HEK293 (cell line): ENCODE measurements around the gene HSPB6.

ENCODE experiments used
- CTCF ChIA-PET: fragments of 350-600 bp; formaldehyde crosslinking; extraction: SDS; loops from one replicate; lab custom pipeline; 2021; ENCODE audit warnings: antibody characterized with exemption; lab: Yijun Ruan, JAX
- POLR2A ChIA-PET: fragments of 300-600 bp; formaldehyde crosslinking; extraction: SDS; loops from one replicate; lab custom pipeline; 2020; ENCODE audit warnings: antibody characterized with exemption, inconsistent platforms; lab: Yijun Ruan, JAX
- H3K27ac ChIP-seq: fragments of 200-500 bp; sonication (Bioruptor generic); 2 replicates; pipeline ENCODE4 v1.5.1; 2014; ENCODE audit warnings: low read depth, low read length, control low read depth, inconsistent platforms; ENCODE audit errors: extremely low read depth
- H3K36me3 ChIP-seq, 2 experiments: fragments of 200-500 bp in 1 of 2; sonication (Bioruptor generic) in 1 of 2; 1 replicate in 1 of 2; 2 replicates in 1 of 2; pipeline ENCODE4 v1.5.1; 2014 to 2017; ENCODE audit warnings: inconsistent platforms in 2 of 2, low read length in 2 of 2; ENCODE audit not compliant: control insufficient read depth in 2 of 2, insufficient read depth in 1 of 2
- H3K4me1 ChIP-seq: fragments of 200-500 bp; sonication (Bioruptor generic); 2 replicates; pipeline ENCODE4 v1.5.1; 2014; ENCODE audit warnings: mild to moderate bottlenecking, low read length, inconsistent platforms; ENCODE audit not compliant: control insufficient read depth, insufficient read depth
- H3K4me3 ChIP-seq: 2 replicates; pipeline ENCODE4 v1.5.1; 2011; ENCODE audit warnings: low read depth, mild to moderate bottlenecking, control low read depth, low read length, moderate library complexity
- H3K9me3 ChIP-seq: fragments of 200-500 bp; sonication (Bioruptor generic); 2 replicates; pipeline ENCODE4 v1.5.1; 2014; ENCODE audit warnings: low read depth, low read length, inconsistent platforms; ENCODE audit not compliant: control insufficient read depth, insufficient read depth
- ELK4 ChIP-seq: IDR thresholded peaks from 2 replicates; pipeline ENCODE4 v1.6.1; 2011; ENCODE audit warnings: mild to moderate bottlenecking, low read depth, low read length, borderline replicate concordance
- GFI1B ChIP-seq: fragments of 450-650 bp; formaldehyde crosslinking; IDR thresholded peaks from 2 replicates; pipeline ENCODE4 v1.5.1; 2016; ENCODE audit warnings: missing biosample characterization, missing genetic modification characterization
- MYNN ChIP-seq: fragments of 450-650 bp; formaldehyde crosslinking; IDR thresholded peaks from 2 replicates; pipeline ENCODE4 v1.5.1; 2016; ENCODE audit warnings: missing biosample characterization, missing genetic modification characterization, borderline replicate concordance
- PRDM1 ChIP-seq: fragments of 450-650 bp; formaldehyde crosslinking; IDR thresholded peaks from 2 replicates; pipeline ENCODE4; 2016; ENCODE audit warnings: missing biosample characterization, missing genetic modification characterization
- PRDM2 ChIP-seq: fragments of 450-650 bp; formaldehyde crosslinking; IDR thresholded peaks from 2 replicates; pipeline ENCODE4 v1.5.1; 2016; ENCODE audit warnings: missing biosample characterization, missing genetic modification characterization, borderline replicate concordance
- TCF7L2 ChIP-seq: IDR thresholded peaks from 2 replicates; pipeline ENCODE4 v1.6.1; 2011; ENCODE audit warnings: low read depth, mild to moderate bottlenecking, inconsistent platforms, low read length, moderate library complexity, borderline replicate concordance
- TSHZ1 ChIP-seq: fragments of 450-650 bp; formaldehyde crosslinking; IDR thresholded peaks from 2 replicates; pipeline ENCODE4 v1.5.1; 2016; ENCODE audit warnings: missing biosample characterization, missing genetic modification characterization, borderline replicate concordance
- ZBTB26 ChIP-seq: fragments of 450-650 bp; formaldehyde crosslinking; optimal IDR thresholded peaks from 2 replicates; pipeline ENCODE3; 2016; ENCODE audit warnings: missing biosample characterization, mild to moderate bottlenecking, missing genetic modification characterization
- ZFP41 ChIP-seq: fragments of 450-650 bp; formaldehyde crosslinking; IDR thresholded peaks from 2 replicates; pipeline ENCODE4 v1.5.1; 2016; ENCODE audit warnings: missing biosample characterization, missing genetic modification characterization, borderline replicate concordance
- ZNF175 ChIP-seq: fragments of 450-650 bp; formaldehyde crosslinking; IDR thresholded peaks from 2 replicates; pipeline ENCODE4 v1.5.1; 2016; ENCODE audit warnings: missing biosample characterization, missing genetic modification characterization
- ZNF223 ChIP-seq: fragments of 450-650 bp; formaldehyde crosslinking; IDR thresholded peaks from 2 replicates; pipeline ENCODE4 v1.5.1; 2016; ENCODE audit warnings: missing biosample characterization, missing genetic modification characterization
- ZNF302 ChIP-seq: fragments of 450-650 bp; formaldehyde crosslinking; IDR thresholded peaks from 2 replicates; pipeline ENCODE4 v1.5.1; 2016; ENCODE audit warnings: missing biosample characterization, missing genetic modification characterization, low read depth
- ZNF423 ChIP-seq: fragments of 450-650 bp; formaldehyde crosslinking; IDR thresholded peaks from 2 replicates; pipeline ENCODE4 v1.5.1; 2016; ENCODE audit warnings: missing biosample characterization, missing genetic modification characterization
- ZNF426 ChIP-seq: fragments of 450-650 bp; formaldehyde crosslinking; IDR thresholded peaks from 2 replicates; pipeline ENCODE4 v1.5.1; 2017; ENCODE audit warnings: missing biosample characterization, missing genetic modification characterization, mild to moderate bottlenecking, inconsistent platforms, moderate library complexity
- ZNF510 ChIP-seq: fragments of 450-650 bp; formaldehyde crosslinking; IDR thresholded peaks from 2 replicates; pipeline ENCODE4 v1.5.1; 2018; ENCODE audit warnings: mild to moderate bottlenecking, missing genetic modification characterization, missing biosample characterization; ENCODE audit not compliant: insufficient replicate concordance
- ZNF639 ChIP-seq: fragments of 450-650 bp; formaldehyde crosslinking; IDR thresholded peaks from 2 replicates; pipeline ENCODE4 v1.5.1; 2016; ENCODE audit warnings: missing biosample characterization, missing genetic modification characterization
- ZNF654 ChIP-seq: fragments of 450-650 bp; formaldehyde crosslinking; IDR thresholded peaks from 2 replicates; pipeline ENCODE4 v1.5.1; 2016; ENCODE audit warnings: low read depth, missing biosample characterization, missing genetic modification characterization
- ZNF747 ChIP-seq: fragments of 450-650 bp; formaldehyde crosslinking; IDR thresholded peaks from 2 replicates; pipeline ENCODE4 v1.5.1; 2016; ENCODE audit warnings: missing biosample characterization, missing genetic modification characterization
- ZNF777 ChIP-seq: fragments of 450-650 bp; formaldehyde crosslinking; IDR thresholded peaks from 2 replicates; pipeline ENCODE4 v1.5.1; 2017; ENCODE audit warnings: missing biosample characterization, missing genetic modification characterization, borderline replicate concordance
- ZSCAN16 ChIP-seq: fragments of 450-650 bp; formaldehyde crosslinking; IDR thresholded peaks from 2 replicates; pipeline ENCODE4 v1.5.1; 2016; ENCODE audit warnings: missing biosample characterization, missing genetic modification characterization

The HSPB6 gene

GRCh38 chr19:35717665-35718344 is 39.0 kb downstream of the HSPB6 start, which contains the start of gene KMT2B (continued):
- TF ChIP-seq PRDM2 (no peak), ZFP41 (tag by site-specific recombination) (no peak), ZNF223 (tag by site-specific recombination) (no peak), ZBTB26 (no peak), ZNF639 (tag by site-specific recombination) (no peak; the same call in 1 of the 2 replicates)

GRCh38 chr19:35716801-35717664 is 39.8 kb downstream of the HSPB6 start:
- peak overlapping the region; percentile 93 for H3K27ac ChIP-seq
- peak overlapping the region; percentile 44 for H3K4me3 ChIP-seq
- H3K36me3 ChIP-seq = peaks cover 26 to 27% of the 10 kb centered on the region in 2 experiments
- H3K4me1 ChIP-seq = peaks cover 23% of the 10 kb centered on the region
- ChIA-PET CTCF (interaction anchor here (1.0 to 6.0 kb wide), 2 partner anchors 22 to 29 kb away, joined by 5 to 119 read pairs; partner anchors contain the start of genes PSENEN and U2AF1L4), POLR2A (interaction anchor here (2.3 kb wide), 1 partner anchor 31 kb away, joined by 16 read pairs; the partner anchor contains the start of gene LIN37)
- H3K9me3 ChIP-seq = no peaks in the 10 kb centered on the region
- TF ChIP-seq ZSCAN16 (tag by site-specific recombination) (no peak; the same call in 1 of the 2 replicates), TCF7L2 (no peak), TSHZ1 (tag by site-specific recombination) (peak; percentile 55; the same call in 1 of the 2 replicates), ZNF747 (tag by site-specific recombination) (no peak), ZNF654 (peak; percentile 93), ZNF423 (tag by site-specific recombination) (peak; percentile 82), MYNN (no peak), PRDM1 (tag by site-specific recombination) (peak; percentile 44), ZNF777 (tag by site-specific recombination) (peak; percentile 90), ZNF302 (tag by site-specific recombination) (no peak), ZNF175 (tag by site-specific recombination) (no peak), ELK4 (no peak; the same call in 1 of the 2 replicates), ZNF510 (no peak), ZNF426 (no peak), GFI1B (no peak; the same call in 1 of the 2 replicates)
